ENCODE measurements around the gene ABHD8. TPM values are rescaled to one million over a fixed set of nuclear protein-coding genes. Genes with fewer than 3 reads are reported as not detected.

ABHD8 gene
- total RNA-seq, 3 donors from 2014 or later (not counting 1 experiment from before 2014, with no cell fraction given), result 7.5 to 10.0 (median 9.7) TPM

DNA sequence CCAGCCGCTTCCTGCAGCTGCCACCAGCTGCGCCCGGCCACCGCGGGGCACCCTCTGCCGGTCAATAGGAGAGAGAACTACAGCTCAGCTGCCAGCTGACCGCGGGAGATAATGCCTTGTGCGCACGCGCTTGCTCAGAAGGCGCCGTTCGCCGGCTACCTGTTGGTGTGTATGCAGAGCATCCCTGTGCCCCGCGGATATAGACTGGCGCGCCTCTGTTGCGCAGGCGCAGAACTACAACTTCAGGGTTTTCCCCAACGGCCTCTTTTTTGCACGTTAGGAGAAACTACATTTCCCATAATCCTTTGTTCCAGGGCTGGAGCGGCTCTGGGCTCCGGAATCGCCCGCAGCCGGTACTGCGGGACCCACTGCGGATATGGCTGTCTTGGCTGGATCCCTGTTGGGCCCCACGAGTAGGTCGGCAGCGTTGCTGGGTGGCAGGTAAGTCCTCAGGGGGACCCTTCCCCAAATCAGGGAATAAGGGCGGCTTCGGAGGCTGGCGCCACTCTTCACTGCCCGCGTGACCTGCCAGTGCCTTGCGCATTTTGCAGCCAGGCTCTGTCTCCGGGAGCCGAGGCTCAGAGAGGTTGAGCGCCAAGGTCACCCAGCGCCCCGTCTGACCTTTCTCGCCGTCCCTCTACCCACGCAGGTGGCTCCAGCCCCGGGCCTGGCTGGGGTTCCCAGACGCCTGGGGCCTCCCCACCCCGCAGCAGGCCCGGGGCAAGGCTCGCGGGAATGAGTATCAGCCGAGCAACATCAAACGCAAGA, 2.5 kb upstream of the ABHD8 start, which contains the start of gene MRPL34:
Gene MRPL34 (plus strand): TSS at position 356 of the 768 bp plus-strand sequence. CDS start 21 bp downstream, at position 377.
- Mint-ChIP-seq H3K9me3 (no peaks in the 10 kb centered on the region), H3K27me3 (ENCODE audit: low read depth in 2 of 2) (no peaks in the 10 kb centered on the region), H3K36me3 (no peaks in the 10 kb centered on the region), H3K27ac (peak within 1 kb of the TSS; percentile 81 to 89), H3K4me3 (peak within 1 kb of the TSS; percentile 82), H3K4me1 (peaks cover 32 to 49% of the 10 kb centered on the region in 2 donors)
- WGBS (ENCODE audit: insufficient coverage), result under 1% methylated on average over 55 of the region's 55 CpGs
- peaks cover 54% of the 10 kb centered on the region for H3K4me1 ChIP-seq (ENCODE audit: control insufficient read depth, insufficient read depth, low read length)
- H3K4me3 ChIP-seq (ENCODE audit: low read length), result peak within 1 kb of the TSS; percentile 55
- no peaks in the 10 kb centered on the region for H3K9me3 ChIP-seq (ENCODE audit: control insufficient read depth, insufficient read depth, low read length)
- peak; percentile 86 to 98 for DNase-seq
- TF ChIP-seq, protein P1, sequence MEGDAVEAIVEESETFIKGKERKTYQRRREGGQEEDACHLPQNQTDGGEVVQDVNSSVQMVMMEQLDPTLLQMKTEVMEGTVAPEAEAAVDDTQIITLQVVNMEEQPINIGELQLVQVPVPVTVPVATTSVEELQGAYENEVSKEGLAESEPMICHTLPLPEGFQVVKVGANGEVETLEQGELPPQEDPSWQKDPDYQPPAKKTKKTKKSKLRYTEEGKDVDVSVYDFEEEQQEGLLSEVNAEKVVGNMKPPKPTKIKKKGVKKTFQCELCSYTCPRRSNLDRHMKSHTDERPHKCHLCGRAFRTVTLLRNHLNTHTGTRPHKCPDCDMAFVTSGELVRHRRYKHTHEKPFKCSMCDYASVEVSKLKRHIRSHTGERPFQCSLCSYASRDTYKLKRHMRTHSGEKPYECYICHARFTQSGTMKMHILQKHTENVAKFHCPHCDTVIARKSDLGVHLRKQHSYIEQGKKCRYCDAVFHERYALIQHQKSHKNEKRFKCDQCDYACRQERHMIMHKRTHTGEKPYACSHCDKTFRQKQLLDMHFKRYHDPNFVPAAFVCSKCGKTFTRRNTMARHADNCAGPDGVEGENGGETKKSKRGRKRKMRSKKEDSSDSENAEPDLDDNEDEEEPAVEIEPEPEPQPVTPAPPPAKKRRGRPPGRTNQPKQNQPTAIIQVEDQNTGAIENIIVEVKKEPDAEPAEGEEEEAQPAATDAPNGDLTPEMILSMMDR (IDR thresholded peaks at IDR 0.05), result peak; percentile 66
- intact Hi-C loops (cut with micrococcal nuclease), result loop anchor here (1.0 kb wide), 1 partner anchor 38 kb away; the partner anchor contains the start of gene BABAM1
- H3K36me3 ChIP-seq (ENCODE audit: control insufficient read depth, insufficient read depth, low read length), result no peaks in the 10 kb centered on the region
- peak; percentile 50 to 78 (median 62) for ATAC-seq
- H3K27ac ChIP-seq (ENCODE audit: low read length), result peak within 1 kb of the TSS; percentile 58
- no peaks in the 10 kb centered on the region for H3K27me3 ChIP-seq (ENCODE audit: control insufficient read depth, insufficient read depth, low read length)

DNA sequence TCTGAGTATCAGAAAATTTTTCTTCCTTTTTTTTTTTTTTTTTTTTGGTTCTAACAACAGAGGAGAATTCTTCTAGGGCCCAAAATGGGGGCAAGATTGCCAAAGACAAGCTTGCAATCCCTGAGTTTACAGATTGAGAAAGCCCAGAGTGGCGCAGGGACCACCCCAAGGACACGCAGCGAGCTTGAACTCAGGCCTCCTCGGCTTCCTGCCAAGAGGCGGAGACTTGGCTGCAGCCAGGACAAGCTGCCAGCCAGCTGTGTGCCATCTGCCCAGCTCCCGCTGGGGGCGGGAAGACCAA, 1.9 kb upstream of the ABHD8 start:
- H3K9me3 ChIP-seq (ENCODE audit: control insufficient read depth, insufficient read depth, low read length), result no peaks in the 10 kb centered on the region
- intact Hi-C loops (cut with micrococcal nuclease), result loop anchor here (1.0 kb wide), 1 partner anchor 38 kb away; the partner anchor contains the start of gene BABAM1
- WGBS (ENCODE audit: insufficient coverage), result 2% methylated on average over 7 of the region's 7 CpGs
- peak overlapping the region; percentile 55 for H3K4me3 ChIP-seq (ENCODE audit: low read length)
- H3K36me3 ChIP-seq (ENCODE audit: control insufficient read depth, insufficient read depth, low read length), result no peaks in the 10 kb centered on the region
- H3K4me1 ChIP-seq (ENCODE audit: control insufficient read depth, insufficient read depth, low read length), result peaks cover 49% of the 10 kb centered on the region
- H3K27ac ChIP-seq (ENCODE audit: low read length), result peak overlapping the region; percentile 58
- DNase-seq (no peak), ATAC-seq (no peak)
- TF ChIP-seq, protein P1 (IDR thresholded peaks at IDR 0.05), result no peak
- H3K27ac Mint-ChIP-seq, result peak overlapping the region; percentile 81 to 89
- no peaks in the 10 kb centered on the region for H3K27me3 ChIP-seq (ENCODE audit: control insufficient read depth, insufficient read depth, low read length)
- peak overlapping the region; percentile 82 for H3K4me3 Mint-ChIP-seq
- H3K9me3 Mint-ChIP-seq, result no peaks in the 10 kb centered on the region
- H3K4me1 Mint-ChIP-seq, result peaks cover 27 to 44% of the 10 kb centered on the region in 2 donors
- H3K27me3 Mint-ChIP-seq (ENCODE audit: low read depth in 2 of 2), result no peaks in the 10 kb centered on the region
- no peaks in the 10 kb centered on the region for H3K36me3 Mint-ChIP-seq

DNA sequence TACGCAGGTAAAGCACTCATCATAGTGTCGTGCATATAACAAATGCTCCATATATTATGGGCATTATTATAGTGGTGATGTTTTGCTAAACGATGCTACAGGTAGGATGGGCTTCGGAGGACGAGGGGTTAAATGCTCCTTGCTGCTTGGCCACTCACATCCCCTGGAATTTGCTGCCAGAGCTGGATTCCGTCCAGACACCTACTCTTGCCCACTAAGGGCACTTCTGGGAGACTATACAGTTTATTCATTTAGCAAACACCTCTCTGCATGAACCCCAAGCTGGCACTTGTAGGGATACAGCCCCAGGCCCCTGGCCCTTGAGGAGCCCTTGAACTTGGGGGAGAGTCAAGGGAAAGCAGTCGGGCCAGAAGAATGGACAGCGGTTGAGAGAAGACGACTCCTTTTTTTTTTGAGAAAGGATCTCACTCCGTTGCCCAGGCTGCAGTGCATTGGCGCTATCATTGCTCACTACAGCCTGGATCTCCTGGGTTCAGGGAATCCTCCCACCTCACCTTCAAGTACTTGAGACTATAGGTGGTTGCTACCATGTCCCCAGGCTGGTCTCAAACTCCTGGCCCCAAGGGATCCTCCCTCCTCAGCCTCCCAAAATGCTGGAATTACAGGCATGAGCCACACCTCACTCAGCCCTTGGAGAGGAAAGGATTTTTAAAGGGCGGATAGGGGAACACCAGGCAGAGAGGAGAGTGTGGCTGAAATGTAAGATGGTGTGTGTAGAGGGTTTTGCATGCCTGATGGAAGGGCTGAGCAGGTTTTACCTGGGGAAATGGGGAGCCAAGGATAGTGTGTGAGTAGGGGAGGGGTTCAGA, 1.4 kb upstream of the ABHD8 start:
- H3K9me3 ChIP-seq (ENCODE audit: control insufficient read depth, insufficient read depth, low read length), result no peaks in the 10 kb centered on the region
- Mint-ChIP-seq H3K9me3 (no peaks in the 10 kb centered on the region), H3K27me3 (ENCODE audit: low read depth in 2 of 2) (no peaks in the 10 kb centered on the region), H3K36me3 (no peaks in the 10 kb centered on the region), H3K4me1 (peaks cover 23 to 39% of the 10 kb centered on the region in 2 donors), H3K27ac (peak overlapping the region; percentile 81 to 89), H3K4me3 (peak overlapping the region; percentile 82)
- ATAC-seq (no peak), DNase-seq (no peak)
- no peaks in the 10 kb centered on the region for H3K27me3 ChIP-seq (ENCODE audit: control insufficient read depth, insufficient read depth, low read length)
- peak overlapping the region; percentile 58 for H3K27ac ChIP-seq (ENCODE audit: low read length)
- intact Hi-C loops (cut with micrococcal nuclease), result loop anchor here (1.0 kb wide), 1 partner anchor 37 kb away; the partner anchor contains the start of gene BABAM1
- H3K4me3 ChIP-seq (ENCODE audit: low read length), result no peak overlapping the region
- peaks cover 43% of the 10 kb centered on the region for H3K4me1 ChIP-seq (ENCODE audit: control insufficient read depth, insufficient read depth, low read length)
- WGBS (ENCODE audit: insufficient coverage), result 95% methylated on average over 10 of the region's 12 CpGs
- TF ChIP-seq, protein P1 (IDR thresholded peaks at IDR 0.05), result no peak
- H3K36me3 ChIP-seq (ENCODE audit: control insufficient read depth, insufficient read depth, low read length), result no peaks in the 10 kb centered on the region
